HG02571 (cell line): Measurements from ENCODE around the gene ATP6AP2.
"Not testable (repeated sequence)": the region's sequence is repeated elsewhere in the genome, so short reads cannot be mapped to it uniquely, and the experiment has no call there.

Experiments
- ATAC-seq: cut with Tn5 transposase; IDR thresholded peaks from one replicate; pipeline ENCODE4 v1.9.1; 2021; ENCODE audit warnings: mild to moderate bottlenecking, moderate library complexity; ENCODE audit not compliant: unreplicated experiment

The ATP6AP2 gene, protein sequence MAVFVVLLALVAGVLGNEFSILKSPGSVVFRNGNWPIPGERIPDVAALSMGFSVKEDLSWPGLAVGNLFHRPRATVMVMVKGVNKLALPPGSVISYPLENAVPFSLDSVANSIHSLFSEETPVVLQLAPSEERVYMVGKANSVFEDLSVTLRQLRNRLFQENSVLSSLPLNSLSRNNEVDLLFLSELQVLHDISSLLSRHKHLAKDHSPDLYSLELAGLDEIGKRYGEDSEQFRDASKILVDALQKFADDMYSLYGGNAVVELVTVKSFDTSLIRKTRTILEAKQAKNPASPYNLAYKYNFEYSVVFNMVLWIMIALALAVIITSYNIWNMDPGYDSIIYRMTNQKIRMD

DNA sequence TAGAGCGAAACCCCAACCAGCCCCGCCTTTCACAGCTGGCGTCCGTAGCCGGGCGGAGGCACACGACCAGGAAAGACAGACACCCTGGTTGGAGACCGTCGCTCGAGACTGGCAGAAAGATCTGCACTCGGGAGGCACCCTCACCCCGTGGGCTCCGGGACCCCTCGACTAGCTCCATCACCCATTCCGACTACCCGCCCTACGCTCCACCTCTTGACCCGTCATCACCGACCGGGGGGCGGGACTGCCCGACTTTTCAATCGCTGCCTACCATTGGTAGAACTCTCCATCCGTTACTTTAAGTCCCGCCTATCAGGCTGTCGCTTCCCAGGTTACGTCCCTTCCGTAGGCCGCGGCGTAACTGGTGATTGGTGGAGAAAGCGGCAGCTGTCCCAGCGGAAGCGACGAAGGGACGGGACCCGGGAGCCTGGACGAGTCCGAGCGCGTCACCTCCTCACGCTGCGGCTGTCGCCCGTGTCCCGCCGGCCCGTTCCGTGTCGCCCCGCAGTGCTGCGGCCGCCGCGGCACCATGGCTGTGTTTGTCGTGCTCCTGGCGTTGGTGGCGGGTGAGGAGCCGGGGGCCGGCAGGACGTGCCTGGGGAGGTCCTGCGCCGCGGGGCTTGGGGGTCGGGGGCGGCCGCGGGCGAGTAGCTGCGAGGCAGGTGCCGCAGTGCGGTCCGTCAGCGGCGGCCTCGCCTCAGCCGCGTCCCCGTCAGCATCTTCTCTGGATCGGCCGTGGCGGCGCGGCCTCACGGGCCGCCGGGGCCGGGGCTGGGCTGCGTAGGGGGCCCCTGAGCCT, at the start of gene ATP6AP2:
Gene ATP6AP2 (plus strand): TSS at position 434 of the 799 bp plus-strand sequence. CDS start 96 bp downstream, at position 530.
- peak; percentile 95 for ATAC-seq

DNA sequence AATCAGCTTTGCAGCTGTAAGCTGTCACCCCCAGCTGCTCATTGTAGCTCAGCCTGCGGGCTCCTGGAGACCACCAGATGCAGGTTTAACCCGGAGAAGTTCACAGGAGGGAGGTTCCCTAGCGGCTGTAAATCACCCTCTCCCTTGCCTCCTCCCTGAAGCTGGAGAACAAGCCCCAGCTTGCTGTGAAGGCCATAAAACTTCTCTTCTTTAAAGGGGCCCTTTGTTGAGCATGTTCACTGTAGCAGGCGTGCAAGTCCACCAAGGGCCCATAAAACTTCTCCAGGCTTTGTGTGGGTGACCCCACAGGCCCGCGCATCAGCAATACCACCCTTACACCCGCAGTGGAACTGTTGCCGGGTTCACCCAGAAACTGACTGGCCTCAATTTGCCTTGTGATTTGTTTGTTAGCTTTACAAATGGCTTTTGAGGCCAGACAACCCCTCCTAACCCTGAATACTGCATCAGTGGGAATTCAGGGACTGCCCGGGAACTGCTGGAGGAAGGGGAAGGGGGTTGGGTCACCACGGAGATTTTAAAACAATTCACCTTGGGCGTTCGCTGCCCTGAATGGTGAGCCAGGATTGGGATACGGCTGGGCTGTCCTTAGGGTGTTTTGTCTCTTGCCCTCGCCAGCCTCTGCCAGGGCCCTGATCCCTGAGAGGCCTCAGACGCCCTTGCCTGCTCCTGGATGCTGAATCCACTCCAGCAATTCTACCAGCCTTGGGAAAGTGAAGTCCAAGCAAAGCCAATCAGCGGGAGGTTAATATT, 49.5 kb upstream of the ATP6AP2 start:
- ATAC-seq: no peak

DNA sequence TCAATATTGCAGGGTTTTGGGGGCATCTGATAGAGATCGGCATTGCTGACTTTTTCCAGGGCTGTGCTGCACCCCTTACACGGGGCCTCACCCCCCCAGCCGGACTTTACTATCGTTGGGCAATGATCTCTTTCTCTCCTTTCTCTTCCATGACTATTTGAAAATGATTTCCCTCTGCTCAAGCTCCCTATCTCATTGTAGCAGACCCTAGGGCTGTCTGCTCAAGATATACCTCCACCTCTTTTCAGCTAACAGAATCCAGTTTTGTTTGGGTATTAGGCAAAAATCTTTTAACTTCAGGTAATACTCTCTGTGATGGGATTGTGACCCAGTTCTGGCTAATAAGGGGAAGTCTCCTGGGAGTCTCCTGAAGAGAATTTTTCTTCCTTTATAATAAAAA, 43.5 kb upstream of the ATP6AP2 start:
- no peak for ATAC-seq

DNA sequence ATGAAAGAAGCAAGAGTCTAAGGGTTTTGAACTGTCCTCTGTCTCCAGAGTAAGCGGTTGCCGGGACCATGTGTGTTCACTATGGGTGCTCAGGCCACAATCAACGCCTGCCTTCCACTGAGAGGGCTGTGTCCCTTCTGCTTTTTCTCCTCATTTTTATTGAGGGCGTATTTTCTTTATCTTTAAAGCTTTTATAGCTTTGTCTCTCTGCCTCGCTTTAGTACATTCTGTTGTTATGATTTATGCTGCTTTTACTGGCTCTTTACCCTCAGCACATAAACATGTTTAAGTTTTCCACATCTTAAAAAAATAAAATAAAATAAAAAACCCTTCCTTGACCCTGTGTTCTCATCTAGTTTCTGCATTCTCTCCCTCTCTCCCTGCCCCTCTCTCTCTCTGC, 42.4 kb upstream of the ATP6AP2 start:
- no peak for ATAC-seq

DNA sequence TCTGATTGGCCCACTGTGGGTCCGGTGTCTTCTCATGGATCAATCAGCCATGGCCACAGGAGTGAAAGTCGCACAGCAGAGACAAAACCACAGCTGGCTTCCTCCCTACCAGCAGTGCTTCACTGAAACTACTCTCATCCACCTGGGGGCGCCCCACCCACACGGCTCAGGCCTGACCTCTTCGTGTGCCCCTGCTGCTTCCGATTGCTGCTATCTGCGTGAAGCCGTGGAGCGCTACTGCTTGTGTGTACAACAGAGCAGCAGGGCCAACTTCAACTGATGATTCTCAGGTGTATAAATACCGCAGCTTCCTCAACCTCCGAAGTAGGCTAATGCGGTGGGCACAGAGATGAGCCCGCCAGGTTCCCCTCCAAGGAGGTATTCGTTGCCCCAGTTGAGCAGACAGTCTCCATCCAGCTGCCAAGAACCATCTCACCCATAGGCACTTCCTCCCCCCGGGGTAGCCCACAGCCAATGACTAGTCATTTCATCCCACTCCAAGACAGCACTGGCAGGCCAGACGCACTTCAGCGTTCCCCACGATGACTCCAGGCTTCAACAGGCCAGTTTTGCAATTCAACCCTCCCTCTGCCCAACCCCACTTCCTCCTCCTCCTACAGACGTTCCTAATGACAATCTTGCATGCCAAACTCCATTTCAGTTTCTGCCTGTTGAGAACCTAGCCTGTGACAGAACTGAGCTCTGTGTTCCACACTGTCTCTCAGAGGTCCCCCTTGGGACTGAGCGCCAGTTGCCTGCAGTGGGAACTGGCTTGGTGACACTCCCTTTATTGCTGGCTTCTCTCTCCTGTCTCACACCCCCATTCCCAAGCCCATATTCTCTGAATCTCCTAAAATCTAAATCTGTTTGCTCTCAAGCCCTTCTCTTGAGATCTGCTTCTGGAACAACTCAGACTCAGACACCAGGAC, 41.3 kb upstream of the ATP6AP2 start:
- peak; percentile 58 for ATAC-seq

DNA sequence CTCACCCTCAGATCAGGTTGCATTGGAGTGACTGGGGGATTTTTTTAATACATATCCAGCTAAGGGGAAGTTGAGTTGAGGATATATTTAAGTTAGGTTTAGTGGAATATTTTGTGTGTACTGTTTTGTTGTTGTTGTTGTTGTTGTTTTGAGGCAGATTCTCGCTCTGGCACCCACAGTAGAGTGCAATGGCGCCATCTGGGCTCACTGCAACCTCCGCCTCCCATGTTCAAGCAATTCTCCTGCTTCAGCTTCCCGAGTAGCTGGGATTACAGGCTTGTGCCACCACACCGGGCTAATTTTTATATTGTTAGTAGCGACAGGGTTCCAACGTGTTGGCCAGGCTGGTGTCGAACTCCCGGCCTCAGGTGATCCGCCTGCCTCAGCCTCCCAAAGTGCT, 38.6 kb upstream of the ATP6AP2 start:
- ATAC-seq: no peak

DNA sequence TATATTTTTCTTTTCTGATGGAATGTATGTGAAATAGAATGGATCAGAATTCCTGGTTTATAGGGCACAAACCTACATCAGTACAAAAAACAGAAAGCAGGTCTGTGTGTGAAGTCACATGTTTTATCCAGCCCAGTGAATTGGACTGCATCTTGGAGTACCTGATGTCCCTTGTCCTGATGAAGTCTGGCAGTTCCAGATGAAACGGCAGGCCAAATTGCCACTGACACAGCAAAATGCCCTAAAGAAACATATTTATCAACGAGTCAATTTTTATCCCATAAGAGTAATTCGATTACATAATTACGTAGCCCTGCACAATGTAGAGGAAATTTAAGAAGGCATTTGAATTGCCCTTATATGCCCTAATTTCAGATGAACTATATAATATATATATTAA, 37.8 kb upstream of the ATP6AP2 start:
- no peak for ATAC-seq

DNA sequence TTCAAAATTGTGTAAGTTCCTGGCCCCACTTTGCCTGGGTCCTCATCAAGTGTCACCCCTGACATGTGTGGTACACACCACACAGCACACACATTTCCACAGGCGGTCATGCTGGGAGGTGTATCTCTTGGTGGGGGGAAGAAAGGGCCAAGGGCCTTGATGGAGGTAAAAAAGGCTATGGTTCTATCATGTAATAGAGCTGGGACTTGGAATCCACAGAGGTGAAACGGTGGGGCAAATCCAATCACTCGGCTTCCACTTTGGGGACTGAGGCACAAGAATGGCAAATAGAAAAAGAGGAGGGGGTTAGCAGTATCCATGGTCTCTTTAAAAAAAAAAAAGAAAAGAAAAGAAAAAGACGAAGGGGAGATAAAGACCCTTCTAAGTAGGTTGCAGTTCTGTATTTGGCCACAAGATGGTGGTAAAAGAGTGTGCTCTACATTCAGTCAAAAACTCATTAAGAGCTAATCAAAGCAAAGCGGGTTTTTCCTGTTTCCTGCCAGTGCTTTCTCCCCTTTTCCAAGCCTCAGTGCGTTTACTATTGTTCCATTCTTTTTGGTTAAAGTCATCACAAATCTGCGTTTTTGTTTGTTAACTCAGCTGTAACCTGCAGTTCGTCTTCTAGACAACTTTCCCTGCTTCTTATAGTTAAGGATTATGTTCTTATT, 37.0 kb upstream of the ATP6AP2 start:
- no peak for ATAC-seq

DNA sequence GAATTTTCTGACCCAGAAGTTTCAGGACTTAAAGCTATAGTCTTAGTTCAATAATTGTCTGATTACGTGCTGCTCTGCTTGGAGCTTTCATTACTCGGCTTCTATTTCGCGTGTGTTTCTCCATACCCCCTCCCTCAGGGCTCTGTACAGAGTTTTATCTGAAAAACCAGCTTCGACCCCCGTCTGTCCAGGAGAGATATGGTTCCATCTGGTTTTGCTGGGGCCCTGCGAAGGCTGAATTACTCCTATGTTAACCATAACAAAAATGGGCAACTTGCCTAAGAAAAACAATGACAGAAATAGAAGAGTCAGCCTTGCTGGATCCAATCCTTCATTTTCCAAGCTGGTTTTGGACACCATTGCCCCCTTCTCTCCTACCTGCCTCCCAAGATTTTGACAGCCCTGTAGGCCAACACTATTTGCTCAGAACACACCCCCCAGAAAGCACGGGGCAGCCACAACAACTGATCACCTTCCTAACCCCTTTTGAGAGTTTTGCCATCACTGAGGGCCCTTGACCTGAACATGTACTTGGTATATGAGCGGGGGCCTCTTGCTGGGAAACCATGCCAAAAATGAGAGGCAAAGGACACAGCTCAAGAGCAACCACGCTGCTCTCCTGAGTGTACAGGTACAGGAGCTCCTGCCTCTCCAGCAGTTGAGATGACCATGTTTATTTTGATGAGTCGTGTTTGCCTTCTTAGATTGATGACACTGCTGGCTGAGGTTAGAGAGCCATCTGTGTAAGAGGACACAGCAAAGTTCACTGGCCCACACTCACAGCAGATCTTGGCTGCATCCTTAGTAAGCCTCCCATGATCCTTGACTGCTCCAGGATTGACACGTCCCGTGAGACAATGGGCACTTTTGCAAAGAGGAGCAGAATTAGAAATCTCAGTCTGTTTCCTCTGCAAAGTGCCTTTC, 36.2 kb upstream of the ATP6AP2 start:
- ATAC-seq: no peak

DNA sequence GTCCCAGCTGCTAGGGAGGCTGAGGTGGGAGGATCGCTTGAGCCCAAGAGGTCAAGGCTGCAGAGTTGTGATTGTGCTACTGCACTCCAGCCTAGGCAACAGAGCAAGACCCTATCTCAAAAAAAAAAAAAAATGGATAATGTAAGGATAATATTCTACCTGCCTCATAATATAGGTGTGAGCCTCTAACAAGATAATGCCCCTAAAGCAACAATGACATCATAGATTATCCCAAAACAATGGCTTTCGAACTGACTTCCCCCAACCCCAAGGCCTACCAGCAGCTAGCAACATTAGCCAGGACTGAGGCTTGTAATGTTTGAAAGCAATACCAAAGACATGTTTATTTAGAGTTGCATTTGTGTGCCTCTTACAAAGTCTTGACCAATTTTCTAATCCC, 33.9 kb upstream of the ATP6AP2 start:
- no peak for ATAC-seq

DNA sequence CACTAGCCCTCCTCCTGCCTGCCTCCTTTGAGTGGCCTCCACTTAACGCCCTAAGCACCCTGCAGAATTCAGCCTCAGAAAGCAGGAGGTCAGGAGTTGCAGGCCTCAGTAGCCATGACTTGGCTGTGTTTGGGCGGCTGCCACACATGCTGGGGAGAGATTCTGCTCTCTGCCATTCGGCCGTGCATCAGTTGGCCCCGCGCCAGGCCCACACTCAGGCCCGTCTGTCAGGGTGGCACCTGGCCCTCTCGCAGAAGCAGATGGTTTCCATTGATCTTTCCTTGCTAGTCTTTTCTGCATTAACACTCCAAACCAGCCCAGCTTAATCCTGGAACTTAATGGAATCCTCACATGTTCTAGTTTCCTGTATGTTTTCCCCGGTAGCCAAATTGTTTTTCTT, 30.7 kb upstream of the ATP6AP2 start:
- no peak for ATAC-seq

DNA sequence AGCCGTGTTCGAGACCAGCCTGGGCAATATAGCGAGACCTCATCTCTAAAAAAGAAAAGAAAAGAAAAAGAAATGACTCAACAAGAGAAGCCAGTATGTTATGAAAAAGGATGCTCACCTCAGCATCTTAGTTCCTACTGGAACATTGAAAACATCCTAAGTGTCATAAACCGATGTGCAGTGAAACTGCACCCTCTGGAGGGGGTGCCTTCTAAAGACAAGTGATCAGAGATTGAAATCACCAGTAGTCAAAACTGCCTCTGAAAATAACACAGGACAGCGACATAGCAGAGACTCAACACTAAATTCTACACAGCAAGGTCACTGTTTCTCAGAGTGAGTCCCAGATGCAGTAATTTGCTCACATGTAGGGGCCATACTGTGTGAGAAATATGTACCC, 28.0 kb upstream of the ATP6AP2 start:
- ATAC-seq: no peak

DNA sequence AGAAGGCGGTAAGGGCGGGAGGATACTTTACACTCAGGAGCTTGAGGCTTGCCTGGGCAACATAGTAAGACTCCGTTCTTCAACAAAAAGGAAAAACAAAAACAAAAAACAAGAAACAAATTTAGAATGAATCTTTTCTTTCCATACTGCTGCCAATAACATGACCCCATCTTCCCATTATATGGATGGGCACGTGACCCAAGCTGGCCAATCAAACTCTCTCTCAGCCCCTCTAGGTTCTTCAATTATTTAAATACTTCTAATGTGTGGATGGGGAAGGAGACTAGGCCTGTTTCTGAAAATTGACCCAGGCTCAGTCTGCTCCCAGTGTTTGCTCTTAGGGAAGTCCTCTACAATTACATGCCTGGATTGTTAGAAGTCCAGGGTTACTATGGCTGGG, 22.2 kb upstream of the ATP6AP2 start:
- no peak for ATAC-seq

DNA sequence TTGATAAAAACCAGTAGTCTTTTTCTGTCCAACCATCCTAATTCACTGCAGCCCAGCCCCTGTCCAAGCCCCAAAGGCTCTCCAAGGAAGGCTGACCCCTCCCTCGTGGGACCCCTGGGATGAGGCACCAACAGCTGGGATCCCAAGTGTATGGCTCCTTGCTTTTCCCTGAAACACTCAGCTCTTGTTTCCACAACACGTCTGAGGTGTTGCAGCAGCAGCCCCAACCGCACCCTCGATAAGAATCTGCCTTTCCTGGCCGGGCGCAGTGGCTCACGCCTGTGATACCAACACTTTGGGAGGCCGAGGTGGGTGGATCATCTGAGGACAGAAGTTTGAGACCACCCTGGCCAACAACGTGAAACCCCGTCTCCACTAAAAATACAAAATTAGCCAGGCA, 17.0 kb upstream of the ATP6AP2 start:
- ATAC-seq: no peak

DNA sequence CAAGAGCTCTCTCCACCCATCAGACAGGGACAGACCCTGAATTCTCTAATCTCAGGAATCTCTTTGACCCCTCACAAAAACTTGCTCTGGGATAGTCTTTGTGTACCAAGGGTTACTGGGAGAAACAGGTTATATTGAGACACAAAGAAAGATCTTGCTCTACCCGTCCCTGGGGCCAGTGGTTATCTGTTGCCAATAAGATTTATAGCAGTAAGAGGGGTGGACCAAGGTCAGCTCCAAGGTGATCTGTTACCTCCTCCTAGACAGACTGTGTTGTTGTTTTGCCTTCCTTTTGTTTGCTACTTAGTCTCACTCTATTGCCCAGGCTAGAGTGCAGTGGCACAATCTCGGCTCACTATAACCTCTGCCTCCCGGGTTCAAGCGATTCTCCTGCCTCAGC, 16.3 kb upstream of the ATP6AP2 start:
- no peak for ATAC-seq

DNA sequence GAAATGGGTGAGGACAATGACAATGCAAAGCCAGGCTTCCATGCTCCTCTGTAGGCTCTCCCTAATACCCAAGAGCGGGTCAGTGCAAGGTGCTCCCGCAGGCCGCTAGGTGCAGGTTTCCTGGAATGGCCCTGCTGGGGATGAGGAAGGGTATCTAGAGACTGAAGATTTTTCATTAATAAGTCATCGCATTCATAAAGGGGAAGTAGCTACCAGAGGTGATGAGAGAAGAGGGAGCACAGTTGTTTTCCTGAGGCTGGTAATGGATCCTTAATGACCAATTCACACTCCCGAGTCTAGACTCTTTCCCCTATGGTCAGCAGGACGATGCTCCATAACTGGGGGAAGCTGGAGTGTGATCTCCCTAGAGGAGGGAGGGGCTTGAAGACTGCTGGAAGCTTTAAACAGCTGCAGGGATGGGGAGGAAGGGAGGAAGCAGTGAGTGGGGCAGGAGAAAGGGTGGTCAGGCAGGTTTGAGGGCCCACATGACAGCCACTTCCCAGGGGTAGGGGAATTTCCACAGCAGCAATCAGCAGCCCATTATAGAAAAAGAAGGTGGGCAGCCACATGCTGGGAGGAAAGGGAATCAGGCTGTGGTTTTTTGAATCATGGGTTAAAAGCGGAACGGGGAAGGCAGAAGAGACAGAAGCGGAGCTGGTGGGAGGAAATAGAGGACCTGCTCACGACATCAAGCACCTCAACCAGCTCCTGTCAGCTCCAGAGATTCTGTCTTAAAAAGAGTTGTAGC, 10.2 kb upstream of the ATP6AP2 start:
- ATAC-seq: no peak

DNA sequence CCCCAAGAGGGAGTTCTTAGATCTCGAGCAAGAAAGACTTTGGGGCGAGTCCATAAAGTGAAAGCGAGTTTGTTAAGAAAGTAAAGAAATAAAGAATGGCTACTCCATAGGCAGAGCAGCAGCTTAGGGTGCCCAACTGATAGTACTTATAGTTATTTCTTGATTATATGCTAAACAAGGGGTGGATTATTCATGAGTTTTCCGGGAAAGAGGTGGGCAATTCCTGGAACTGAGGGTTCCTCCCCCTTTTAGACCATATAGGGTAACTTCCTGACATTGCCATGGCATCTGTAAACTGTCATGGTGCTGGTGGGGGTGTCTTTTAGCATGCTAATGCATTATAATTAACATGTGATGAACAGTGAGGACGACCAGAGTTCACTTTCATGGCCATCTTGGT, 9.6 kb upstream of the ATP6AP2 start:
- not testable (repeated sequence) for ATAC-seq

DNA sequence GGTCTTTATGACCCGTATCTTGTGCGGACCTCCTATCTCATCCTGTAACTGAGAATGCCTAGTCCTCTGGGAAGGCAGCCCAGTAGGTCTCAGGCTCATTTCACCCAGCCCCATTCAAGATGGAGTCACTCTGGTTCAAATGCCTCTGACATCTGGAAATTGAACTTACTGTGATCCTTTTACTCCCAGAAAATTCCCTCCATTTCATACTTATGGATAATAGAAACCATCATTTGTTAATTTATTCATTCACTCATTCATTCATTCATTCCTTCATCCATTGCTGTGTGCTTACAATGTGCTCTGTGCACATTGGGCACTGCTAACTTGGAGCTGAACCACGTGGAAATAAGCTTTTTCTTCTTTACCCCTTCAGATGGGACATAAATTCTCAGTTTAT, 9.2 kb upstream of the ATP6AP2 start:
- no peak for ATAC-seq
